Loucy (cell line): Measurements from ENCODE around the gene TMEM183A.

Source experiments
- H2AFZ ChIP-seq: fragments of 200-600 bp; sonication (generic); 2 replicates; pipeline ENCODE4 v1.6.0; 2016; ENCODE audit warnings: antibody characterized with exemption, mild to moderate bottlenecking, low read length, moderate library complexity
- H3F3A ChIP-seq: fragments of 200-600 bp; 2 replicates; pipeline ENCODE4 v1.6.0; 2016; ENCODE audit warnings: antibody characterized with exemption, low read depth, mild to moderate bottlenecking
- H3K27me3 ChIP-seq: fragments of 200-600 bp; sonication (generic); 2 replicates; pipeline ENCODE4 v1.6.1; 2014; ENCODE audit warnings: low read length, mild to moderate bottlenecking; ENCODE audit not compliant: insufficient read depth, poor library complexity, severe bottlenecking
- H3K36me3 ChIP-seq: fragments of 200-600 bp; sonication (generic); 2 replicates; pipeline ENCODE4 v1.6.1; 2016; ENCODE audit warnings: low read length; ENCODE audit not compliant: insufficient read depth
- H3K4me1 ChIP-seq: fragments of 200-600 bp; sonication (generic); 2 replicates; pipeline ENCODE4 v1.5.1; 2014; ENCODE audit warnings: low read length, mild to moderate bottlenecking; ENCODE audit not compliant: insufficient read depth, poor library complexity, severe bottlenecking
- H3K4me2 ChIP-seq: fragments of 200-600 bp; sonication (generic); 2 replicates; pipeline ENCODE4 v1.6.0; 2014; ENCODE audit warnings: antibody characterized with exemption, low read length, low read depth, mild to moderate bottlenecking; ENCODE audit not compliant: poor library complexity, severe bottlenecking
- H3K4me3 ChIP-seq: fragments of 200-600 bp; sonication (generic); 2 replicates; pipeline ENCODE4 v1.5.1; 2014; ENCODE audit warnings: low read length, mild to moderate bottlenecking, mixed read lengths; ENCODE audit not compliant: poor library complexity, severe bottlenecking
- H3K79me2 ChIP-seq: fragments of 200-600 bp; sonication (generic); 2 replicates; pipeline ENCODE4 v1.6.1; 2014; ENCODE audit warnings: low read length; ENCODE audit not compliant: insufficient read depth
- H3K9ac ChIP-seq: fragments of 200-600 bp; sonication (generic); 2 replicates; pipeline ENCODE4 v1.6.0; 2014; ENCODE audit warnings: mild to moderate bottlenecking, low read depth, low read length, moderate library complexity; ENCODE audit not compliant: poor library complexity, severe bottlenecking
- H3K9me2 ChIP-seq: fragments of 200-600 bp; sonication (generic); replicated peaks from 2 replicates; pipeline ENCODE4 v1.6.1; 2016; ENCODE audit warnings: low read depth, low read length, mixed read lengths
- H3K9me3 ChIP-seq: fragments of 200-600 bp; sonication (generic); 2 replicates; pipeline ENCODE4 v1.6.1; 2014; ENCODE audit warnings: mild to moderate bottlenecking, antibody characterized with exemption, low read length, low read depth; ENCODE audit not compliant: insufficient read depth
- H4K20me1 ChIP-seq: fragments of 200-600 bp; sonication (generic); 2 replicates; pipeline ENCODE4 v1.6.0; 2014; ENCODE audit warnings: antibody characterized with exemption, low read length, mild to moderate bottlenecking; ENCODE audit not compliant: insufficient read depth, poor library complexity, severe bottlenecking
- EZH2phosphoT487 ChIP-seq: fragments of 200-600 bp; IDR thresholded peaks from 2 replicates; pipeline ENCODE4 v1.6.1; 2018; ENCODE audit warnings: antibody characterized with exemption, mild to moderate bottlenecking, moderate library complexity, borderline replicate concordance
- TF ChIP-seq, protein P1 (sequence below): fragments of 200-600 bp; sonication (generic); conservative IDR thresholded peaks from 2 replicates; pipeline ENCODE4 v1.5.1; 2014; ENCODE audit warnings: mild to moderate bottlenecking, antibody characterized with exemption, low read length

Gene TMEM183A, protein sequence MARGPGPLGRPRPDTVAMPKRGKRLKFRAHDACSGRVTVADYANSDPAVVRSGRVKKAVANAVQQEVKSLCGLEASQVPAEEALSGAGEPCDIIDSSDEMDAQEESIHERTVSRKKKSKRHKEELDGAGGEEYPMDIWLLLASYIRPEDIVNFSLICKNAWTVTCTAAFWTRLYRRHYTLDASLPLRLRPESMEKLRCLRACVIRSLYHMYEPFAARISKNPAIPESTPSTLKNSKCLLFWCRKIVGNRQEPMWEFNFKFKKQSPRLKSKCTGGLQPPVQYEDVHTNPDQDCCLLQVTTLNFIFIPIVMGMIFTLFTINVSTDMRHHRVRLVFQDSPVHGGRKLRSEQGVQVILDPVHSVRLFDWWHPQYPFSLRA

DNA sequence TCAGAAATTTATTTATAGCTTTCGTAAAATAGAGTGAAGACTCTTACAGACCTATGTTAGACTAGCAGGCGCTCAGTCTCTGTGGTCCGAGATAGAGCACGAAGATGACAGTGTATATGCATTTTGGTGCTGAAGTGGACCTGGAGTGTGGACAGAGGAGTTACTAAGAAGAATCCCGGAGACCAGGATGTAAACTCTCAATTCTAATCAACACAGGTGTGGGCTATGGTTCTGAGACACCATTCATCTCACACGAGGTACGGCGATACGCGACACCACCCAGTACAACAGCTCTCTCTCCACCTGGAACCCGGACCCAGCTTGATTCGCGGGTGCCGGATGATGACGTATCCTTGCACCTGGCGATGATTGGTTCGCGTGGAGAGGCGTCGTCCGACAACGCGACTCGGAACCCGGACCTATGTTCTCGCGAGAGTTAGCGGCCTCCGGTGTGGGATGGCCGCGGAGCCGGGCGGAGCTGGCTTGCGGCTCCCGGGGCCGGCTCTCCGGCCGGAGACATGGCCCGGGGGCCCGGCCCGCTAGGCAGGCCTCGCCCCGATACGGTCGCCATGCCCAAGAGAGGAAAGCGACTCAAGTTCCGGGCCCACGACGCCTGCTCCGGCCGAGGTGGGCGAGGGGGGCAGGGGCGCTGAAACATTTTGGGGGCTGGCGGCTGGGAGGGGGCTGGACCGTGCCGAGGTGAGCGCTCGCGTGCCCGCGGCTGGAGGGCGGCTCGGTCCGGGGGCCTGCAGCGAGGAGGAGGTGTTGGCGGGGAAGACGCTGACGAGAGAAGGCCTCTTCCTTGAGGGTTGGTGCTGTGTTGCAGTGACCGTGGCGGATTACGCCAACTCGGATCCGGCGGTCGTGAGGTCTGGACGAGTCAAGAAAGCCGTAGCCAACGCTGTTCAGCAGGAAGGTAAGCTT, at the start of gene TMEM183A:
TMEM183A (plus strand) TSS at position 427 of the 924 bp plus-strand sequence; CDS start at position 519, 92 bp downstream.
- no peaks in the 10 kb centered on the region; the same call in 1 of the 2 replicates for H3F3A ChIP-seq
- H4K20me1 ChIP-seq: peaks cover 29% of the 10 kb centered on the region
- H3K9ac ChIP-seq: peak within 1 kb of the TSS; percentile 89
- H3K9me3 ChIP-seq: no peaks in the 10 kb centered on the region
- H3K4me3 ChIP-seq: peak within 1 kb of the TSS; percentile 85
- H2AFZ ChIP-seq: peak within 1 kb of the TSS; percentile 82
- H3K9me2 ChIP-seq: no peaks in the 10 kb centered on the region
- H3K4me2 ChIP-seq: peak within 1 kb of the TSS; percentile 94
- peaks cover 12% of the 10 kb centered on the region; the same call in 1 of the 2 replicates for H3K36me3 ChIP-seq
- TF ChIP-seq, protein P1, sequence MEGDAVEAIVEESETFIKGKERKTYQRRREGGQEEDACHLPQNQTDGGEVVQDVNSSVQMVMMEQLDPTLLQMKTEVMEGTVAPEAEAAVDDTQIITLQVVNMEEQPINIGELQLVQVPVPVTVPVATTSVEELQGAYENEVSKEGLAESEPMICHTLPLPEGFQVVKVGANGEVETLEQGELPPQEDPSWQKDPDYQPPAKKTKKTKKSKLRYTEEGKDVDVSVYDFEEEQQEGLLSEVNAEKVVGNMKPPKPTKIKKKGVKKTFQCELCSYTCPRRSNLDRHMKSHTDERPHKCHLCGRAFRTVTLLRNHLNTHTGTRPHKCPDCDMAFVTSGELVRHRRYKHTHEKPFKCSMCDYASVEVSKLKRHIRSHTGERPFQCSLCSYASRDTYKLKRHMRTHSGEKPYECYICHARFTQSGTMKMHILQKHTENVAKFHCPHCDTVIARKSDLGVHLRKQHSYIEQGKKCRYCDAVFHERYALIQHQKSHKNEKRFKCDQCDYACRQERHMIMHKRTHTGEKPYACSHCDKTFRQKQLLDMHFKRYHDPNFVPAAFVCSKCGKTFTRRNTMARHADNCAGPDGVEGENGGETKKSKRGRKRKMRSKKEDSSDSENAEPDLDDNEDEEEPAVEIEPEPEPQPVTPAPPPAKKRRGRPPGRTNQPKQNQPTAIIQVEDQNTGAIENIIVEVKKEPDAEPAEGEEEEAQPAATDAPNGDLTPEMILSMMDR: no peak
- peaks cover 50% of the 10 kb centered on the region for H3K79me2 ChIP-seq
- no peaks in the 10 kb centered on the region for H3K27me3 ChIP-seq
- H3K4me1 ChIP-seq: peaks cover 21% of the 10 kb centered on the region

DNA sequence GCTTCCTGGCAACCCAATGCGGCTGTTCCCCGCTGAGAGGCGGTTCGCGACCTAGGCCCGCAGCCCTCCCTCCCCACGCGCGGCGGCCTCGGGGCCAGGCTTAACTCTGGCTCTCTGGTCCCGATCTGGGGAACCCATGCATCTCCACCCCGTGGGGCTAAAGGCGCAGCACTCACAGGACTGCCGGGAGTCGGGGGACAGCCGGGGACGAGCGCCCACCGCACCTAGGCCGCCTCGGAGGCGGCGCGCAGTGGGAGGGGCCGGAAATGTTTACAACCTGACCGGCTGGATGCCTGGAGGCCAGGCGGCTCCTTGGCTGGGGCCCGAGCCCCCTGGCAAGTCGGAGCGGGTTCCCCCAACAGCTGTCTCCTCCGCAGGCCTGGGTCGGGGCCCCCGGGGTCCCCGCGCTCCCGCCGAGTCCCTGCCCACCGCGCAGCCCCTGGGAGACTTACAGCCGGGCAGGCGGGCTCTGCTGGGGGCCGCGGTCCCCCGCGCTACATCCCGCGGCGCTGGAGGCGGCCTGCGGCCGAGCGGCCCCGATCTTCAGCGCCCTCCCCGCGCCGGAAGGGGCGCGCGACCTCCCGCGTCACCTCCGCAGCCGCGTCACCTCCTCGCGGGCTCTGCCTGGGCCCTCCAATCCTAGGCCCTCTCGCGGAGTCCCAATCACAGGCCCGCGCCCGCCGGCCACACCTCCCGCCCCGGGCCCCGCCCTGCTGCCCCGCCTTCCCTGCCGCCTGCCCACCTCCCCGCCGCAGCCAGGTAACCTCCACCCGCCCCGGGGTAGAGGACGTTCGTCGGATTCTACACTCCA, 49.2 kb upstream of the TMEM183A start, which contains the start of gene ADIPOR1:
ADIPOR1 (minus strand) TSS at position 580 of the 811 bp plus-strand sequence. CDS start 7,242 bp downstream, outside the sequence.
- Histone ChIP-seq H2AFZ (peak within 1 kb of the TSS; percentile 97), H4K20me1 (peaks cover 43% of the 10 kb centered on the region), H3K27me3 (no peaks in the 10 kb centered on the region), H3F3A (no peaks in the 10 kb centered on the region), H3K9ac (peak within 1 kb of the TSS; percentile 94), H3K79me2 (peaks cover 51% of the 10 kb centered on the region), H3K4me3 (peak within 1 kb of the TSS; percentile 97), H3K36me3 (no peaks in the 10 kb centered on the region), H3K4me2 (peak within 1 kb of the TSS; percentile 79), H3K9me2 (no peaks in the 10 kb centered on the region), H3K4me1 (peaks cover 46% of the 10 kb centered on the region), H3K9me3 (no peaks in the 10 kb centered on the region)
- TF ChIP-seq, protein P1: no peak
- no peak for TF ChIP-seq EZH2phosphoT487
